ENCODE results near the gene RAPGEF4. TPM values are rescaled to one million over a fixed set of nuclear protein-coding genes. Genes with fewer than 3 reads are reported as not detected.

RAPGEF4 gene
- total RNA-seq, 4 donors from 2014 or later: 3.7 to 8.9 (median 5.2) TPM

- 45% methylated on average over 21 of the region's 24 CpGs for WGBS
- Histone ChIP-seq H3K4me1 (peaks cover 0 to 18% (median 15%) of the 10 kb centered on the region in 4 donors), H3K9me3 (no peaks in the 10 kb centered on the region), H3K27me3 (peaks cover 6 to 30% (median 25%) of the 10 kb centered on the region in 4 donors), H3K27ac (replicated peaks in 1 of 4) (no peak overlapping the region), H3K4me3 (peak overlapping the region; percentile 47 to 62 (median 52)), H3K36me3 (no peaks in the 10 kb centered on the region)
- DNase-seq (ENCODE audit: extremely low spot score): no peak
- intact Hi-C loops (cut with DNase I): no loop called here
- TF ChIP-seq POLR2A (IDR thresholded peaks at IDR 0.05; ENCODE audit: low read depth): no peak
These were observed 699 bp upstream of the RAPGEF4 start for GRCh38 chr2:172734711-172735581.

GRCh38 chr2:172736424-172737174, 954 bp downstream of the RAPGEF4 start:
- 46% methylated on average over 12 of the region's 16 CpGs for WGBS
- Histone ChIP-seq H3K9me3 (no peaks in the 10 kb centered on the region), H3K4me1 (peaks cover 0 to 18% (median 15%) of the 10 kb centered on the region in 4 donors), H3K36me3 (no peaks in the 10 kb centered on the region), H3K4me3 (peak overlapping the region; percentile 47 to 62 (median 52)), H3K27ac (replicated peaks in 1 of 4) (no peak overlapping the region), H3K27me3 (peaks cover 6 to 30% (median 25%) of the 10 kb centered on the region in 4 donors)
- no peak for TF ChIP-seq POLR2AphosphoS5 (IDR thresholded peaks at IDR 0.05)
- TF ChIP-seq CTCF (IDR thresholded peaks at IDR 0.05): no peak
- no peak for TF ChIP-seq EP300 (IDR thresholded peaks at IDR 0.05)
- TF ChIP-seq POLR2A (IDR thresholded peaks at IDR 0.05; ENCODE audit: low read depth): no peak
- no peak for DNase-seq (ENCODE audit: extremely low spot score)
- intact Hi-C loops (cut with DNase I): no loop called here

GRCh38 chr2:172739661-172740266, 4.1 kb downstream of the RAPGEF4 start:
- 93% methylated on average over 7 of the region's 7 CpGs for WGBS
- Histone ChIP-seq H3K36me3 (no peaks in the 10 kb centered on the region), H3K27me3 (peaks cover 6 to 24% (median 22%) of the 10 kb centered on the region in 4 donors), H3K4me1 (peaks cover 0 to 18% (median 15%) of the 10 kb centered on the region in 4 donors), H3K9me3 (peaks cover 0 to 7% (median 6%) of the 10 kb centered on the region in 4 donors), H3K4me3 (no peak overlapping the region), H3K27ac (replicated peaks in 1 of 4) (no peak overlapping the region)
- TF ChIP-seq POLR2AphosphoS5 (IDR thresholded peaks at IDR 0.05) (no peak), POLR2A (IDR thresholded peaks at IDR 0.05; ENCODE audit: low read depth) (no peak), CTCF (IDR thresholded peaks at IDR 0.05) (no peak), EP300 (IDR thresholded peaks at IDR 0.05) (no peak)
- intact Hi-C loops (cut with DNase I): no loop called here
- DNase-seq (ENCODE audit: extremely low spot score): no peak

- peaks cover 0 to 7% (median 6%) of the 10 kb centered on the region in 4 donors for H3K9me3 ChIP-seq
- H3K4me3 ChIP-seq: no peak overlapping the region
- H3K36me3 ChIP-seq: no peaks in the 10 kb centered on the region
- peaks cover 3 to 15% (median 12%) of the 10 kb centered on the region in 4 donors for H3K27me3 ChIP-seq
- WGBS: 79% methylated on average over 5 of the region's 5 CpGs
- no peak for DNase-seq (ENCODE audit: extremely low spot score)
- no peak for TF ChIP-seq POLR2AphosphoS5 (IDR thresholded peaks at IDR 0.05)
- no peak for TF ChIP-seq CTCF (IDR thresholded peaks at IDR 0.05)
- TF ChIP-seq POLR2A (IDR thresholded peaks at IDR 0.05; ENCODE audit: low read depth): no peak
- TF ChIP-seq EP300 (IDR thresholded peaks at IDR 0.05): no peak
- intact Hi-C loops (cut with DNase I): no loop called here
- no peak overlapping the region for H3K27ac ChIP-seq (replicated peaks in 1 of 4)
- peaks cover 0 to 9% (median 6%) of the 10 kb centered on the region in 4 donors for H3K4me1 ChIP-seq
These were observed 5.2 kb downstream of the RAPGEF4 start for GRCh38 chr2:172740856-172741255.

Measured in esophagus muscularis mucosa (tissue), 4 donors.